HG03342 (cell line): Measurements from ENCODE around the gene SUGP2.
"Not testable (repeated sequence)": the region's sequence is repeated elsewhere in the genome, so short reads cannot be mapped to it uniquely, and the experiment has no call there.

Experiments
- ATAC-seq: cut with Tn5 transposase; IDR thresholded peaks from one replicate; pipeline ENCODE4 v1.9.1; 2021; ENCODE audit warnings: mild to moderate bottlenecking, moderate library complexity; ENCODE audit not compliant: unreplicated experiment

The SUGP2 gene

GRCh38 chr19:19034204-19034624 is 897 bp upstream of the SUGP2 start:
- peak; percentile 36 for ATAC-seq

GRCh38 chr19:19033176-19033425 is 216 bp downstream of the SUGP2 start:
- ATAC-seq: no peak

- ATAC-seq: peak; percentile 58
Observed at GRCh38 chr19:19032420-19033175, 719 bp downstream of the SUGP2 start.

- no peak for ATAC-seq
Observed at GRCh38 chr19:19031891-19032290, 1.4 kb downstream of the SUGP2 start.

- ATAC-seq: no peak
Observed at GRCh38 chr19:19028526-19028925, 4.8 kb downstream of the SUGP2 start.

- ATAC-seq: no peak
Observed at GRCh38 chr19:19027228-19027627, 6.1 kb downstream of the SUGP2 start.

- no peak for ATAC-seq
Observed at GRCh38 chr19:19026299-19026971, 6.9 kb downstream of the SUGP2 start.

- no peak for ATAC-seq
Observed at GRCh38 chr19:19025861-19026260, 7.5 kb downstream of the SUGP2 start.

- not testable (repeated sequence) for ATAC-seq
Observed at GRCh38 chr19:19023376-19023775, 9.9 kb downstream of the SUGP2 start.

GRCh38 chr19:19022380-19022961 is 10.8 kb downstream of the SUGP2 start:
- ATAC-seq: no peak

- ATAC-seq: no peak
Observed at GRCh38 chr19:19021115-19021514, 12.2 kb downstream of the SUGP2 start.

GRCh38 chr19:19010551-19010950 is 22.8 kb downstream of the SUGP2 start:
- ATAC-seq: no peak

- ATAC-seq: no peak
Observed at GRCh38 chr19:19009951-19010350, 23.4 kb downstream of the SUGP2 start.

- ATAC-seq: no peak
Observed at GRCh38 chr19:19006213-19006612, 27.1 kb downstream of the SUGP2 start.

GRCh38 chr19:19004144-19004543 is 29.2 kb downstream of the SUGP2 start:
- ATAC-seq: no peak

- no peak for ATAC-seq
Observed at GRCh38 chr19:18999896-19000620, 33.3 kb downstream of the SUGP2 start.

GRCh38 chr19:18999016-18999758 is 34.1 kb downstream of the SUGP2 start:
- no peak for ATAC-seq

- no peak for ATAC-seq
Observed at GRCh38 chr19:18998276-18998675, 35.0 kb downstream of the SUGP2 start.

GRCh38 chr19:18996796-18997394 is 36.4 kb downstream of the SUGP2 start:
- no peak for ATAC-seq

GRCh38 chr19:18996351-18996750 is 37.0 kb downstream of the SUGP2 start:
- ATAC-seq: no peak

- ATAC-seq: no peak
Observed at GRCh38 chr19:18995804-18996241, 37.5 kb downstream of the SUGP2 start.
